CD4-positive, alpha-beta T cell (primary cell): Measurements from ENCODE around the gene ENOX1. TPM values are rescaled to one million over a fixed set of nuclear protein-coding genes. Genes with fewer than 3 reads are reported as not detected.

ENCODE experiments used
- ATAC-seq: fragments of 200-7000 bp; cut with Tn5 transposase; one replicate; pipeline ENCODE4 v1.10.0; 2022; ENCODE audit warnings: mild to moderate bottlenecking; ENCODE audit not compliant: poor library complexity
- CTCF ChIA-PET: fragments of 350-600 bp; sonication (Branson Sonifier 250); formaldehyde crosslinking; loops from one replicate; lab custom pipeline; 2021; ENCODE audit warnings: antibody characterized with exemption, inconsistent platforms; lab: Charles Lee
- POLR2A ChIA-PET: fragments of 350-600 bp; sonication (Branson Sonifier 250); formaldehyde crosslinking; loops from one replicate; lab custom pipeline; 2021; ENCODE audit warnings: antibody characterized with exemption, inconsistent platforms; lab: Charles Lee
- DNase-seq, 14 experiments: peaks; one replicate each; pipeline ENCODE4 v3.0.0-alpha.2; 2013 to 2020; ENCODE audit warnings: mixed read lengths in 2 of 14
- H3K27ac ChIP-seq, 2 donors: one replicate each; pipeline versions ENCODE4 v1.5.1 to v1.7.0; 2013; ENCODE audit warnings: low read length in 2 of 2, low read depth in 1 of 2, mild to moderate bottlenecking in 1 of 2
- H3K27me3 ChIP-seq, 2 experiments: 1 replicate in 1 of 2; 2 replicates in 1 of 2; pipeline versions ENCODE4 v1.6.1 to v1.7.0; 2013; ENCODE audit warnings: low read length in 2 of 2, control low read depth in 1 of 2, mild to moderate bottlenecking in 1 of 2, moderate library complexity in 1 of 2; ENCODE audit not compliant: insufficient read depth in 2 of 2, control insufficient read depth in 1 of 2
- H3K36me3 ChIP-seq: one replicate; pipeline ENCODE4 v1.6.1; 2013; ENCODE audit warnings: low read length, control low read depth; ENCODE audit not compliant: insufficient read depth
- H3K4me1 ChIP-seq: one replicate; pipeline ENCODE4 v1.6.1; 2013; ENCODE audit warnings: low read length, control low read depth; ENCODE audit not compliant: insufficient read depth
- H3K4me3 ChIP-seq: one replicate; pipeline ENCODE4 v1.5.1; 2013; ENCODE audit warnings: mild to moderate bottlenecking, low read length, moderate library complexity
- H3K9me3 ChIP-seq, 2 experiments: 1 replicate in 1 of 2; 2 replicates in 1 of 2; pipeline versions ENCODE4 v1.6.1 to v1.7.0; 2013; ENCODE audit warnings: low read length in 2 of 2, mild to moderate bottlenecking in 2 of 2, control low read depth in 1 of 2, moderate library complexity in 1 of 2; ENCODE audit not compliant: control insufficient read depth in 1 of 2, insufficient read depth in 1 of 2
- H3K27ac Mint-ChIP-seq: one replicate; pipeline ENCODE4 v1.8.0; 2020; ENCODE audit warnings: mixed read lengths
- H3K27me3 Mint-ChIP-seq: one replicate; pipeline ENCODE4 v1.8.0; 2021; ENCODE audit warnings: mixed read lengths
- H3K36me3 Mint-ChIP-seq: one replicate; pipeline ENCODE4 v1.8.0; 2021; ENCODE audit warnings: low read depth, mixed read lengths
- H3K4me1 Mint-ChIP-seq: one replicate; pipeline ENCODE4 v1.8.0; 2021; ENCODE audit warnings: low read depth, mixed read lengths
- H3K4me3 Mint-ChIP-seq: one replicate; pipeline ENCODE4 v1.8.0; 2020; ENCODE audit warnings: mild to moderate bottlenecking, mixed read lengths
- H3K9me3 Mint-ChIP-seq: one replicate; pipeline ENCODE4 v1.8.0; 2020; ENCODE audit warnings: mixed read lengths
- intact Hi-C, 2 experiments: fragments of 100-400 bp; cut with DNase I in 1 of 2; cut with micrococcal nuclease in 1 of 2; formaldehyde crosslinking; loops; one replicate each; pipeline versions ENCODE4 v1.15.1 to v1.9.0; 2023 to 2025; cut with DNase I, micrococcal nuclease
- total RNA-seq, 174 experiments: library from RNA in 2 of 174; stranded (reverse) in 2 of 174; gene quantifications; one replicate each; pipeline ENCODE4 v1.2.3 and lab custom pipeline; 2021 to 2026
- TF ChIP-seq, protein P1 (sequence below): fragments of 200-600 bp; IDR thresholded peaks from one replicate; pipeline ENCODE4 v1.8.0; 2022; ENCODE audit warnings: antibody characterized with exemption, mild to moderate bottlenecking

Gene ENOX1
- total RNA-seq, 2 experiments from 2014 or later = not detected

DNA sequence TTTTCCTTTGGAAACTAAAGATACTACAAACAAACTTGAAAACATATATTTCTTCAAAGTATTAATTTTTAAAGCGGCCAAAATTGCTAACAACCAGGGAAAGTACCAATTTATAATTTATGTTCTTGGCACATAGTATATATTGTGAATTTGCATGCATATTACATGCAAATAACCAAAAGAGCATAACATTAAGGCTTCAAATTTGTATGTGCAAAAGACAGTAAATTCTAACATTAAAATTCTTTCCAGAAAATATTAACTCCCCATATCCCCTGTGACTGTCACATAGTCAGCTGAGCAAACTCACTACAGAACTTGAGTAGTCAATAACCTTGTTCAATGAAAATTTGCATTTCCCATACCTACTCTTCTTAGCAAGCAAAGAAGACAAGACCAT is 133.4 kb downstream of the ENOX1 start:
- H3K27ac Mint-ChIP-seq = no peak overlapping the region
- no peak overlapping the region for H3K27ac ChIP-seq
- no peaks in the 10 kb centered on the region for H3K36me3 ChIP-seq
- intact Hi-C loops = no loop called here
- no peaks in the 10 kb centered on the region for H3K27me3 ChIP-seq
- ChIA-PET CTCF (no interaction called here), POLR2A (no interaction called here)
- H3K4me3 Mint-ChIP-seq = no peak overlapping the region
- H3K4me1 Mint-ChIP-seq = no peaks in the 10 kb centered on the region
- H3K9me3 ChIP-seq = no peaks in the 10 kb centered on the region
- ATAC-seq (no peak), DNase-seq (no peak)
- TF ChIP-seq, protein P1, sequence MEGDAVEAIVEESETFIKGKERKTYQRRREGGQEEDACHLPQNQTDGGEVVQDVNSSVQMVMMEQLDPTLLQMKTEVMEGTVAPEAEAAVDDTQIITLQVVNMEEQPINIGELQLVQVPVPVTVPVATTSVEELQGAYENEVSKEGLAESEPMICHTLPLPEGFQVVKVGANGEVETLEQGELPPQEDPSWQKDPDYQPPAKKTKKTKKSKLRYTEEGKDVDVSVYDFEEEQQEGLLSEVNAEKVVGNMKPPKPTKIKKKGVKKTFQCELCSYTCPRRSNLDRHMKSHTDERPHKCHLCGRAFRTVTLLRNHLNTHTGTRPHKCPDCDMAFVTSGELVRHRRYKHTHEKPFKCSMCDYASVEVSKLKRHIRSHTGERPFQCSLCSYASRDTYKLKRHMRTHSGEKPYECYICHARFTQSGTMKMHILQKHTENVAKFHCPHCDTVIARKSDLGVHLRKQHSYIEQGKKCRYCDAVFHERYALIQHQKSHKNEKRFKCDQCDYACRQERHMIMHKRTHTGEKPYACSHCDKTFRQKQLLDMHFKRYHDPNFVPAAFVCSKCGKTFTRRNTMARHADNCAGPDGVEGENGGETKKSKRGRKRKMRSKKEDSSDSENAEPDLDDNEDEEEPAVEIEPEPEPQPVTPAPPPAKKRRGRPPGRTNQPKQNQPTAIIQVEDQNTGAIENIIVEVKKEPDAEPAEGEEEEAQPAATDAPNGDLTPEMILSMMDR = no peak
- H3K4me1 ChIP-seq = no peaks in the 10 kb centered on the region
- H3K36me3 Mint-ChIP-seq = no peaks in the 10 kb centered on the region
- no peaks in the 10 kb centered on the region for H3K27me3 Mint-ChIP-seq
- H3K9me3 Mint-ChIP-seq = no peaks in the 10 kb centered on the region
- H3K4me3 ChIP-seq = no peak overlapping the region

DNA sequence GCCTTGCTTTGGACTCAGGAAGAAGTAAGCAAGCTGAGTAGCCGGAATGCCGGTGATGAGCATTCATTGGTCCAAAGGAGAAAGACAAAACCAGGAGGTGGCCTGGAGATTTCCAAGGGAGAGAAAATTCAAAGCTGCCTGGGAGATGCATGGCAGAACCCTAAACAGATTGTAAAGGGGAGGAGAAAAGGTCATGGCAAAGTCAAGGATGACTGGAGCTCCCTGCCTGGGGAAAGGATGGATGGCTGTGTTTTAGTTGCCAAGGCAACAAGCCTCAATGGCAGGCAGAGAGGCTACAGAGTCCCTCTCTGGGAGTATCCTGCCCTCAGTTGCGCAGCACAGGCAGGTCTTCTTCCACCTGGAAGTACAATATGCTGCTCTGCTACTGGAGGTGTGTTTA is 134.0 kb downstream of the ENOX1 start:
- CTCF ChIA-PET = no interaction called here
- TF ChIP-seq, protein P1 = no peak
- no peaks in the 10 kb centered on the region for H3K9me3 ChIP-seq
- no peak overlapping the region for H3K4me3 ChIP-seq
- H3K36me3 ChIP-seq = no peaks in the 10 kb centered on the region
- Mint-ChIP-seq H3K9me3 (no peaks in the 10 kb centered on the region), H3K4me1 (no peaks in the 10 kb centered on the region), H3K27me3 (no peaks in the 10 kb centered on the region), H3K4me3 (no peak overlapping the region), H3K27ac (no peak overlapping the region), H3K36me3 (no peaks in the 10 kb centered on the region)
- POLR2A ChIA-PET = no interaction called here
- H3K4me1 ChIP-seq = no peaks in the 10 kb centered on the region
- no peaks in the 10 kb centered on the region for H3K27me3 ChIP-seq
- intact Hi-C loops = no loop called here
- ATAC-seq (no peak), DNase-seq (no peak)
- no peak overlapping the region for H3K27ac ChIP-seq

DNA sequence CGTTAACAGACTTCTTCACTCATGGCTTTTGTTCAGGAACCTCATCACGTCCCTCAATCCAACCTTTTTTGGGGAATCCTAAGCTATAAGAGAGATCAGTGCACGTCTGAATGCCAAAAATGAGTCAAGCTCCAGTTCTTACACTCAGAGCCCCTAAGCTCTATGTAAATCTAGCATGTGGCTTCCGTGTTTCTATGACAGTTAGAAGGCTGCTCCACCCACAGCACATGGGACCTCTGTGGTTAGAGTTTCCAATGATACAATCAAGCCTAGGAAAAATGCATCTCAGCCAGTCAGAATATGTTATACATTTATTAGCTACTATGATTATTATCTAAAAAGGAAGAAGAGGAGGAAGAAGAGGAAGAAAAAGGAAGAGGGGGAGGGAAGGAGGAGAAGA is 135.9 kb downstream of the ENOX1 start:
- Histone ChIP-seq H3K36me3 (no peaks in the 10 kb centered on the region), H3K27ac (no peak overlapping the region), H3K4me1 (no peaks in the 10 kb centered on the region), H3K4me3 (no peak overlapping the region), H3K27me3 (no peaks in the 10 kb centered on the region), H3K9me3 (no peaks in the 10 kb centered on the region)
- Mint-ChIP-seq H3K4me3 (no peak overlapping the region), H3K4me1 (no peaks in the 10 kb centered on the region), H3K27me3 (peaks cover 7% of the 10 kb centered on the region), H3K36me3 (no peaks in the 10 kb centered on the region), H3K9me3 (no peaks in the 10 kb centered on the region), H3K27ac (no peak overlapping the region)
- ChIA-PET POLR2A (no interaction called here), CTCF (no interaction called here)
- intact Hi-C loops = no loop called here
- TF ChIP-seq, protein P1 = no peak
- ATAC-seq (no peak), DNase-seq (no peak)
